ENCODE measurements around the gene OGFOD1.
"Not testable (repeated sequence)": the region's sequence is repeated elsewhere in the genome, so short reads cannot be mapped to it uniquely, and the experiment has no call there.

OGFOD1 gene

DNA sequence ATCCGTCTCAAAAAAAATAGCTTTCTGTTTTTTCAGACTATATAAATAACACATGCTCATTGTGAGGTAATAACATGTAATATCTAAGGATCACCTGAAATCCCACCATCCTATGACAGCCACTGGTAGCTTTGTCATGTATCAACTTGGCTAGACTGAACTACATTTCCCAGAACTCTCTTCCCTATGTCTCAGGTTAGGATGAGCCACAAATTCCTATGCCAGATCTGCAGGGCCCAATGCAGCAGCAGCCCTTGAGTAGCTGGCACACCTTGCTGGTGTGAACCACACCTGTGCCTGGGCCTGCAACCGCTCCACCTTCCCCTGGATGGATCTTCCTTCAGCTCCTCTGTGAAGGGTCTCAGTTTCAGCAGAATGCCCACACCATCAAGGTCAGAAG, 28.1 kb downstream of the OGFOD1 start:
- no peak for DNase-seq (ENCODE audit: low spot score)

- no peak for DNase-seq (ENCODE audit: low spot score)
Measured at GRCh38 chr16:56480776-56481467, 29.6 kb downstream of the OGFOD1 start.

DNA sequence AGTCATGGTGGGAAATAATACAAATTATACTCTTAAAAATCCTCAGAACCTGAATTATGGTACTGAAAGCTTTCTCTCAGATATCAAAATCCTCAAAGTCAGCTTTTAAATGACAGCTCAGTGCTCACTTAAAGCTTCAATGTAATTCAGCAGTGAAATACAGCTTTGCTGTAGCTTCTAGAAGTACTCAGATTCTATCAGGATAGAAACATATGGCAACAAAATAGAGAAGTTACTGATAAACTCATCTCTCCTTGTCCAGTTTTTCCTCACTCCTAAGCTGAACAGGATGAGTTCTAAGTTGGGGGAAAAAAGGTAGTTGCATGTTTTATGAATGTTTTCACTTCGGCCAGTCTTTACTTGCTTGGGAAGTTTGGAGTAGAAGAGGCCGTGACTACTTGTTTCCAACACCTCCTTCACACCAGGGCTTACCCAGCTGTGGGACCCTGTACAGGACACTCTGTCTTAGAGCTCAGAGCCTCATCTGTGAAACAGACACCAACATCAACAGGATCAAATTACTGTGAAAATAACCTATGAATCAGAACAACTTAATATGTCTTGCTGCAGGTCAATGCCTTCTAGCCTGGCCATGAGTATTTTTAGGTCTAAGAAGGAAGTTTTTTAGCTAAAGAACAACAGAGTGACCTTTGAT, 30.2 kb downstream of the OGFOD1 start:
- DNase-seq (ENCODE audit: low spot score) = no peak

DNA sequence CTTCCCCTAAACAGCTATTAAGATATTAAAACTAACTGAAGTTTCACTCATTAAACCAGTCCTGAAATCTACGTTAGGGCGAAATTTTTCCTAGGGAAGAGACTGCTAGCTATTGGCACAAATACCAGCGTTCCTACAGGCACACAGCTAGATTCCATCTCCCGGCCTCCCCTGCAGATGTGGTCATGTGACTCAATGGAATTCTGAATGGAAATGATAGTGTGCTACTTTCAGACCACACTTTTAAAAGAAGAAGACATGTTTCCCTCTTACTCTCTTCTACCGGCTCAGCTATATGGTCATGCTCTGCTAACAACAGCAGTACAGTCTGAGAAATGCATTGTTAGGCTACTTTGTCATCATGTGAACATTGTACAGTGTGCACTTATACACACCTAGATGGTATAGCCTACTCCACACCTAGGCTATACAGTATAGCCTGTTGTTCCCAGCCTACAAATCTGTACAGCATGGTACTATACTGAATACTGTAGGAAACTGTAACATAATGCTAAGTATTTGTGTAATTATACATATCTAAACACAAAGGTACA, 31.4 kb downstream of the OGFOD1 start:
- no peak for DNase-seq (ENCODE audit: low spot score)

DNA sequence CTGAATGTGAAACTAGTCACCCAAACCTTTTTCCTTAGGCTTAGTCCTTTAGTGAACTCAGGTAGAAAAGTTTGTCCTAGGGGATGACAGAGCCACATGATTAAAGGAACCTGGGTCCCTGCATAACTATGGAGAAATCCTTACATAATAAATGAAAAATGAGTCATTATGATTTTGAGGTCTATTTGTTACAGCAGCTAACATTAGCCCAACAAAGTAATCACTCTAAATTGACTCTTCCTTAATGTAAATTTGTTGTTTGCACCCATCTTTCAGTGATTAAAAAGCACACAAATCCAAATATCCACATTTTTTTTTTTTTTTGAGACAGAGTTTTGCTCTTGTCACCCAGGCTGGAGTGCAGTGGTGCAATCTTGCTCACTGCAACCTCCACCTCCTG, 32.0 kb downstream of the OGFOD1 start:
- no peak for DNase-seq (ENCODE audit: low spot score)

GRCh38 chr16:56488035-56488434, 36.7 kb downstream of the OGFOD1 start:
- DNase-seq (ENCODE audit: low spot score) = no peak

DNA sequence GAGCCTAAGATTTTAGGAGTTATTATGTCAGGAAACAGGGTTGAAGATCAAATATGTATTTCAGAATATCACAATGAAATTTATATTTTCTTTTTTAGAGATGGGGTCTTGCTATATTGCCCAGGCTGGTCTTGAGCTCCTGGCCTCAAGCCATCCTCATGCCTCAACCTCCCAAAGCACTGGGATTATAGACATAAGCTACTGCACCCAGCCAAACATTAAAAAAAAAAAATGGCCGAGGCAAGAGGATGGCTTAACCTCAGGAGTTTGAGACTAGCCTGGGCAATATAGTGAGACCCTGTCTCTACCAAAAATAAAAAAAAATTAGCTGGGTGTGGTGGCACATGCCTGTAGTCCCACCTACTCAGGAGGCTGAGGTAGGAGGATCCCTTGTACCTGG, 37.5 kb downstream of the OGFOD1 start:
- not testable (repeated sequence) for DNase-seq (ENCODE audit: low spot score)

DNA sequence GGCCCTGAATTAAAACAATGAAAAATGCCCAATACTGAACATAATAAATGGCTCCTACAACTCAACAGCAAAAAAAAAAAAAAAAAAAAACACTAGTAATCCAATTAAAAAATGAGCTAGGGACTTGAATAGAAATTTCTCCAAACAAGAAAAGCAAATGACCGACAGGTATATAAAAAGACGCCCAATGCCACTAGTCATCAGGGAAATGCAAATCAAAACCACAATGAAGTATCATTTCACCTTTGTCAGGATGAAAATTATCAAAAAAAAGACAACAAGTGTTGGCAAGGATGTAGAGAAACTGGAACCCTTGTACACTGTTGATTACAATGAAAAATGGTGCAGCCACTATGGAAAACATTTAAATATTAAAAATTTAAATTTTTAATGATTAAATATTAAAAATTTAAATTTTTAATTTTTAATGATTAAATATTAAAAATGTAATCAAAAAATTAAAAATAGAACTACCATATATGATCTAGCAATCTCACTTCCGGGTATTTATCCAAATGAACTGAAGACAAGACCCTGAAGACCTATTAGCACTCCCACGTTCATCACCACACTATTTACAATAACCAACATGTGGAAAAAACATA, 40.4 kb downstream of the OGFOD1 start:
- no peak for DNase-seq (ENCODE audit: low spot score)

- no peak for DNase-seq (ENCODE audit: low spot score)
Measured at GRCh38 chr16:56493126-56493525, 41.8 kb downstream of the OGFOD1 start.

DNA sequence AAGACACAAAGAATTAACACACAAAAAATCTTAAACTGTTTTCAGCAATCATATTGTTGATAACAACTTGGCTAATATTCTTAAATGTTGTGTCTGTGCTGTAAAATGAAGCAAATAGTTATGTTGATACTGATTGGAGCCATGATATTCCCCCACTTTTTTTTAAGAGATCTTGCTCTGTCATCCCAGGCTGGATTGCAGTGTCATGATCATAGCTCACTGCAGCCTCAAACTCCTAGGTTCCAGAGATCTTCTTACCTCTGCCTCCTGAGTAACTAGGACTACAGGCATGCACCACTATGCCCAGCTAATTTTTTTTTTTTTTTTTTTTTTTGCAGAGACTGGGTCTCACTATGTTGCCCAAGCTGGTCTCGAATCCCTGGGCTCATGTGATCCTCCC, 42.5 kb downstream of the OGFOD1 start:
- DNase-seq (ENCODE audit: low spot score) = no peak

DNA sequence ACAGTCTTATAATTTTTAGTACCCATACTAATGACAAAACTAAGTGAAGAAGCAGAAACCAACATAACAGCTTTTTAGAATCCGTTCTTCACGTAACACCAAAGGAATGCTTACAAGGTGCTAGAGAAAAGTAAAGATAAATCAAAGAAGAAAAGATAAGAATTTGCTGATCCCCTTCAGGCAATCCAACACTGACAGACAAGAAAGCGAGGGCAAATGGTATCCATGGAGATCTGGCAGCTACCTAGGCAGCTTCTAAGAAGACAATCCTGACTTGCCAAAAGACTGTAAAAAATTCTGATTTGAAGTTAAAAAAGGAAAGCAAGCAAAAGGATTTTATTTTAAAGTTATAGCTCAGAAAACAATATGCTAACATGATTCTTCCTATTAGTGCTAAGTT, 53.8 kb downstream of the OGFOD1 start:
- DNase-seq (ENCODE audit: low spot score) = no peak

DNA sequence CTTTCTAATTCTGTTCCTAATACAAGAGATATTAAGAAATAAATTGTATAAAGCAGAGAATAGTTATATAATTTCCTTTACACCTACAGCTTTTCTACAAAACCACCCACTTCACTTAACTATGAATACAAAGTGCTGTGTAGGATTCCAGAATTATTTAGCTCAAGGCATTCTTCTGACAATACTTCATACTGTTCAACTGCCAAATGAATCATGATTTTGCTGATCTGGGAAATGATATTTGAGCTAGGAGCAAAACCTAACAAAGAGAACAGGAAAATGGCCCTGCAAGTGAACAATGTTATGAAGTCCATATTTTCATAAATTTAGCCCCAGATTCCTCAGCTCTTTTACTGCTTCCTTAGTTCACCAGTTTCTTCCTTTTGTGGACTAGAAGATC, 55.6 kb downstream of the OGFOD1 start:
- no peak for DNase-seq (ENCODE audit: low spot score)

GRCh38 chr16:56510544-56510943, 59.2 kb downstream of the OGFOD1 start:
- no peak for DNase-seq (ENCODE audit: low spot score)

DNA sequence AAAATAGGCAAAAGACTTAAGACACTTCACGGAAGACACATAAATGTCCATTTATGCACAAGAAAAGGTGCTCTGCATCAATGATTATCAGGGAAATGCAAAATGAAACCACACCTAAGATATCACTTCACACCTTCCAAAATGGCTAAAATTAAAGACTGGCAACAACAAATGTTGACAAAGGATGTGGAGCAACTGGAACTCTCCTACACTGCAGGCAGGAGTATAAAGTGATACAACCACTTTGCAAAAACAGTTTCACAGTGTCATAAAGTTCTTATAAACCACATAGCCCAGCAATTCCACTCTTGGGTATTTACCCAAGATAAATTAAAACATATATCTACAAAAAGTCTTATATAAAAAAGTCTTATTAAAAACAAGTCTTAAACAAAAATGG, 60.7 kb downstream of the OGFOD1 start:
- no peak for DNase-seq (ENCODE audit: low spot score)

DNA sequence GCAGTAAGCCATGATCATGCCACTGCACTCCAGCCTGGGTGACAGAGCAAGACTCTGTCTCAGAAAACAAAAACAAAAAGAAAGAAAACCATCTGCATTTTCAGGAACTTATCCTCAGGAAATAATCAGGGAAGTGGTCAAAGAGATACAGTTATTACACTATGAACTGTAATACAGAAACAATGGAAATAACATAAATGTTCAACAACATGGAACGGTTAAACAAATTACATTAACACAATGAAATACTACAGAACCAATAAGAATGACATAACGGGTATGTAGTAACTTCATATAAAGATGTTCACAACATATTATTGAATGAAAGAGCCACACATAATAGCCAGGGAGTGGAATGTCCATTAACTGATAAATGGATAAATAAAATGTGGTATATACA, 61.7 kb downstream of the OGFOD1 start:
- DNase-seq (ENCODE audit: low spot score) = no peak

DNA sequence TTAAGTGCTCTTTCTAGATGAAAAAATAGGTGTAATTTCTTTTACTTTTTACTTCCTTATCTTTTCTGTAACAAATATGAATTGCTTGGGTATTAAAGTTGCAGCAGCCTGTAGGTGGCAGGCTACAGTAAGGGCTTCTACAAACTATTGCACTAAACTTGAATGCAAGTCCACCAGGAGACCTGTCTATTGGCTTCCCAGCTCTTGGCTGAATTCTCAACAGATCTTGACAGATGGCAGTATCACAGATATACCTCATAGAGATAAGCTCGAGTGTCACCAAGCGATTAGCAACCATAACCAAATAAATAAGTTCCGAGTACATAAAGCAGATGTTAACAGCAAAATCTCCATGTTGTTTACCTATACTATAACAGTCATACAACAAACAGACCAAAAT, 62.6 kb downstream of the OGFOD1 start:
- DNase-seq (ENCODE audit: low spot score) = peak; percentile 33

DNA sequence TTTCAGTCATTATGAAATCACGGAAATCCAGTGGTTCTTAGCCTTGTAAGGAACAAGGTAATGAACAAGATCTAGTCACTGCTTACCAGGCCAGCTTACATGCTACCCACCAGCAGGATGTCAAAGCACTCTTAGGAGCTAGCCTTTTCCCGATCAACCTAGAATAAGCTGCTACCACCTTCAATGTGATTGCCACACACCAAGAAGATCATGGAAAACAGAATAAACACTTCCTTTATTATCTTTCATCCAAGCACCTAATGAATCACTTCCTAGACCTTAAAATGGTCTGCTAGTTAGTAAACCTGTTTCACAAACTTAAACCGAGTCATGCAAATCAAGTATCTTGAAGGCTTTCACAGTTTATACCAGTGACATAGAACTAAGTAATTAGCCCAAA, 63.5 kb downstream of the OGFOD1 start:
- DNase-seq (ENCODE audit: low spot score) = no peak

GRCh38 chr16:56515665-56516064, 64.3 kb downstream of the OGFOD1 start:
- no peak for DNase-seq (ENCODE audit: low spot score)

DNA sequence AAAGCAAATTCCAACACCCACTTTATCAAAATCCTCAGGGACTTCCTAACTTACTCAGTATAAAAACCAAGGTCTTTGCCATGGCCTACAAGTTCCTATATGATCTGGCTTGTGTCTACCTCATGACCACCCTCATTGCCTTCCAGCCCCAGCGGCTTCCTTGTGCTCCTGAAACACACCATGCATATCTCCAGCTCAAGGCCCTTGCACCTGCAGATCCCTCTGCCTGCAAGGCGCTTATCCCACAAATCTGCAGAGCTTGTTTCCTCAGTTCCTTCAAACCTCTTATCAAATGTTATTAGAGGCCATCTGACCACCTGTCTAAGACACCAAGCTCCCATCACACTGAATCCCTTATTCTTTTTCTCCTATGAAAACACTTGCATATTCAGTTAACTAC, 65.9 kb downstream of the OGFOD1 start:
- DNase-seq (ENCODE audit: low spot score) = no peak

DNA sequence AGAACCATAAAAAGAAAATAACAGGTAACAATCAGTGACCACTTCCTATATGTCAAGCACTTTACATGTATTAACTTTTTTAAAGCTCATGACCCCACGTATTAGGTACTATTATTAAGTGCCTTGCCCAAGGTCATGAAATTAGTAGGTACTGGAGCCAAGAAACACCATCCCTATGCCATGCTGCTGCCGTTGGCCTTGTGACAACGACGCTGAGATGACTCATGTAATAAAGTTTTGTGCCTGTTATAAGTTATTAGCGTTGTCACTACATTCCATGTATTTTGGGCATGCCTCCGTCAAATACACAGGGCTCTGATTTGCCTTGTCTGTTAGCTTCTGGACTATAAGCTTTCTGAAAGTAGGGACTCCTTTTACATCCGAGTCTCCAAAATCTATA, 67.1 kb downstream of the OGFOD1 start:
- no peak for DNase-seq (ENCODE audit: low spot score)

GRCh38 chr16:56519459-56520250, 68.3 kb downstream of the OGFOD1 start, which contains the start of gene BBS2:
Gene BBS2, minus strand, starts transcription at chr16:56520024. Its CDS starts 162 bp downstream, at chr16:56519862.
- DNase-seq (ENCODE audit: low spot score) = peak; percentile 86

DNA sequence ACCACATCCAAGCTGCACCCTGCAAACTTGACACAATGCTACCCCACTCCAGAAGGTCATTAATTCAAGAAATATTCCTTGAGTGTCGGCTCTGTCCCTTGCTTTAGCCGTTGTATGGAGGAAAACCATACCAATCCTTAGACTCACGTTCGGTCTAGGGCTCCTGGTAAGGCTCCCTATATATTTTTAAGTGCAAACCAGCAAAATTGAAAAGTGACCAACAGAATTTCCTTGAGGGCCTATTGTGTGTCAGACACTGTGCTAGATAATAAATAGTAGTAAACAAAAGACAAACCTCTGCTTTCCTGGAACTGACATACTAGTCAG, 68.9 kb downstream of the OGFOD1 start:
- no peak for DNase-seq (ENCODE audit: low spot score)

All from SK-N-DZ (cell line).